ENCODE measurements around the gene SLCO3A1. TPM values are rescaled to one million over a fixed set of nuclear protein-coding genes. Genes with fewer than 3 reads are reported as not detected.

Gene SLCO3A1
- total RNA-seq, 4 donors from 2014 or later: 4.4 to 66.2 (median 5.1) TPM

- H3K36me3 ChIP-seq: no peaks in the 10 kb centered on the region
- H3K4me3 ChIP-seq: no peak overlapping the region
- TF ChIP-seq, protein P1, sequence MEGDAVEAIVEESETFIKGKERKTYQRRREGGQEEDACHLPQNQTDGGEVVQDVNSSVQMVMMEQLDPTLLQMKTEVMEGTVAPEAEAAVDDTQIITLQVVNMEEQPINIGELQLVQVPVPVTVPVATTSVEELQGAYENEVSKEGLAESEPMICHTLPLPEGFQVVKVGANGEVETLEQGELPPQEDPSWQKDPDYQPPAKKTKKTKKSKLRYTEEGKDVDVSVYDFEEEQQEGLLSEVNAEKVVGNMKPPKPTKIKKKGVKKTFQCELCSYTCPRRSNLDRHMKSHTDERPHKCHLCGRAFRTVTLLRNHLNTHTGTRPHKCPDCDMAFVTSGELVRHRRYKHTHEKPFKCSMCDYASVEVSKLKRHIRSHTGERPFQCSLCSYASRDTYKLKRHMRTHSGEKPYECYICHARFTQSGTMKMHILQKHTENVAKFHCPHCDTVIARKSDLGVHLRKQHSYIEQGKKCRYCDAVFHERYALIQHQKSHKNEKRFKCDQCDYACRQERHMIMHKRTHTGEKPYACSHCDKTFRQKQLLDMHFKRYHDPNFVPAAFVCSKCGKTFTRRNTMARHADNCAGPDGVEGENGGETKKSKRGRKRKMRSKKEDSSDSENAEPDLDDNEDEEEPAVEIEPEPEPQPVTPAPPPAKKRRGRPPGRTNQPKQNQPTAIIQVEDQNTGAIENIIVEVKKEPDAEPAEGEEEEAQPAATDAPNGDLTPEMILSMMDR (IDR thresholded peaks at IDR 0.05): no peak
- no peak for TF ChIP-seq POLR2A (IDR thresholded peaks at IDR 0.05)
- TF ChIP-seq POLR2AphosphoS5 (IDR thresholded peaks at IDR 0.05): no peak
- TF ChIP-seq EP300 (IDR thresholded peaks at IDR 0.05; ENCODE audit: low read depth): no peak
- WGBS, 2 donors (ENCODE audit: low coverage in 1 of 2): 91 to 100% methylated on average over 1 to 10 of the region's 10 CpGs
- no peak for DNase-seq
- H3K4me1 ChIP-seq: peaks cover 0 to 3% (median 0%) of the 10 kb centered on the region in 4 donors
- in situ Hi-C loops (cut with MboI; ENCODE audit: low pct_ligation_motif_present in 1 of 4, low pct_unique_long_range_greater_than_20kb in 1 of 4, low sequenced_read_pairs in 3 of 4): no loop called here
- no peaks in the 10 kb centered on the region for H3K9me3 ChIP-seq
- intact Hi-C loops (cut with DNase I; ENCODE audit: low total_unique reads): no loop called here
- H3K27me3 ChIP-seq: no peaks in the 10 kb centered on the region
- no peak overlapping the region for H3K27ac ChIP-seq
Measured at GRCh38 chr15:92017882-92018534, 164.5 kb downstream of the SLCO3A1 start.

- Histone ChIP-seq H3K9me3 (no peaks in the 10 kb centered on the region), H3K27me3 (no peaks in the 10 kb centered on the region), H3K36me3 (no peaks in the 10 kb centered on the region), H3K4me3 (no peak overlapping the region), H3K4me1 (peaks cover 0 to 3% (median 0%) of the 10 kb centered on the region in 4 donors), H3K27ac (no peak overlapping the region)
- 86% methylated on average over 9 of the region's 13 CpGs; no CpG with 5 or more reads in 1 of the 2 donors for WGBS, 2 donors (ENCODE audit: low coverage in 1 of 2)
- DNase-seq: no peak
- intact Hi-C loops (cut with DNase I; ENCODE audit: low total_unique reads): no loop called here
- TF ChIP-seq, protein P1 (IDR thresholded peaks at IDR 0.05): no peak
- TF ChIP-seq POLR2A (IDR thresholded peaks at IDR 0.05) (no peak), POLR2AphosphoS5 (IDR thresholded peaks at IDR 0.05) (no peak)
- in situ Hi-C loops (cut with MboI; ENCODE audit: low pct_ligation_motif_present in 1 of 4, low pct_unique_long_range_greater_than_20kb in 1 of 4, low sequenced_read_pairs in 3 of 4): no loop called here
Measured at GRCh38 chr15:92018535-92019239, 165.2 kb downstream of the SLCO3A1 start.

DNA sequence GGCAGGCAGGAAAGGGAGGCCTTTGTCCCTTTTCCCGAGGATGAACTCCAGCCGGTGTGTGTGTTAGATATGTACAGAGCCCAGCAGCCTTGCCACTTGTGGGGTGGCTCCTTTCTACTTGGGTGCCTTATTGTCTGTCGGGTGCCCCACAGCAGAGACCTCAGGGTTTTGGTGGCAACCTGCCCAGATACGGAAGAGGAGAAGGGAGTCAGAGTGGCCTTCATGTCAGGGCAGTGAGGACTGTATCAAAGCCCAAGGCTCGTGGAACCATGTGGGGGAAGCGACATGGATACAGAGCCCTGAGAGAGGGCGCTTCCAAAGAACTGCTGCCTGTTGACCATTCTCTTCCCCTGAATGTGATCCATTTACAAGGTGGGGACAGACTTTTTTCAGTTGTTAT lies 166.2 kb downstream of the SLCO3A1 start:
- H3K9me3 ChIP-seq: no peaks in the 10 kb centered on the region
- intact Hi-C loops (cut with DNase I; ENCODE audit: low total_unique reads): no loop called here
- TF ChIP-seq POLR2A (IDR thresholded peaks at IDR 0.05) (no peak), EP300 (IDR thresholded peaks at IDR 0.05; ENCODE audit: low read depth) (no peak), POLR2AphosphoS5 (IDR thresholded peaks at IDR 0.05) (no peak)
- TF ChIP-seq, protein P1 (IDR thresholded peaks at IDR 0.05): no peak

DNA sequence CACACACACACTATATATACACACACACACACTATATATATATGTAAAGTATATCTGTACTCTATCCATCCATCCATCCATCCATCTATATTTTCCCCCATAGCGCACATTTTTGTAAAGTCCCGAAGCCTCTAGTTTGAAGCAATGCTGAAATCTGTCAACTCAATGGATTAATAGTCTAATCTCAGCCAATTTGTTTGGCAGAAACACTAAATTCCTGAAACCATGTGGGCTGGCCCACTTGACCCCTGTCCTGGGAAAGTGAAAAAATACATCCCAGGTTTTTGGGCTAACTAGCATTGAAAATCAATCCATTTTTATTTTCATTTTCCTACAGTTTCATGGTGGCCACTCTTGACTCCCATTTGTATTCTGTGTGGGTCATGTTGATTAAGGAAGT lies 166.7 kb downstream of the SLCO3A1 start:
- in situ Hi-C loops (cut with MboI; ENCODE audit: low pct_ligation_motif_present in 1 of 4, low pct_unique_long_range_greater_than_20kb in 1 of 4, low sequenced_read_pairs in 3 of 4) (no loop called here), intact Hi-C loops (cut with DNase I; ENCODE audit: low total_unique reads) (no loop called here)
- H3K27ac ChIP-seq: no peak overlapping the region
- H3K4me3 ChIP-seq: no peak overlapping the region
- no peaks in the 10 kb centered on the region for H3K27me3 ChIP-seq
- no peaks in the 10 kb centered on the region for H3K36me3 ChIP-seq
- H3K4me1 ChIP-seq: peaks cover 0 to 3% (median 0%) of the 10 kb centered on the region in 4 donors
- DNase-seq: no peak
- WGBS, 2 donors (ENCODE audit: low coverage in 1 of 2): 77 to 83% methylated on average over 2 of the region's 2 CpGs
- TF ChIP-seq POLR2A (IDR thresholded peaks at IDR 0.05): no peak
- TF ChIP-seq POLR2AphosphoS5 (IDR thresholded peaks at IDR 0.05): no peak
- TF ChIP-seq, protein P1 (IDR thresholded peaks at IDR 0.05): no peak
- TF ChIP-seq EP300 (IDR thresholded peaks at IDR 0.05; ENCODE audit: low read depth): no peak
- H3K9me3 ChIP-seq: no peaks in the 10 kb centered on the region

More for the DNA sequence above, 166.2 kb downstream of the SLCO3A1 start:
- in situ Hi-C loops (cut with MboI; ENCODE audit: low pct_ligation_motif_present in 1 of 4, low pct_unique_long_range_greater_than_20kb in 1 of 4, low sequenced_read_pairs in 3 of 4): no loop called here
- WGBS, 2 donors (ENCODE audit: low coverage in 1 of 2): 73% methylated on average over 7 of the region's 7 CpGs; no CpG with 5 or more reads in 1 of the 2 donors
- Histone ChIP-seq H3K4me1 (peaks cover 0 to 3% (median 0%) of the 10 kb centered on the region in 4 donors), H3K27ac (no peak overlapping the region), H3K27me3 (no peaks in the 10 kb centered on the region), H3K4me3 (no peak overlapping the region), H3K36me3 (no peaks in the 10 kb centered on the region)
- DNase-seq: no peak

Measured in transverse colon (tissue), 4 donors.